AG04450 (cell line): ENCODE measurements around the gene CEP135. TPM values are rescaled to one million over a fixed set of nuclear protein-coding genes. Genes with fewer than 3 reads are reported as not detected.

Experiments used
- CTCF ChIA-PET: fragments of 300-600, 350-600 bp; formaldehyde crosslinking; extraction: SDS; loops from one replicate; lab custom pipeline; 2022; ENCODE audit warnings: antibody characterized with exemption, inconsistent platforms; lab: Charles Lee
- POLR2A ChIA-PET: fragments of 350-600 bp; formaldehyde crosslinking; extraction: SDS; loops from one replicate; lab custom pipeline; 2021; ENCODE audit warnings: antibody characterized with exemption, inconsistent platforms; lab: Yijun Ruan, JAX
- DNase-seq: peaks from one replicate; pipeline ENCODE4 v3.0.0-alpha.2; 2011; ENCODE audit warnings: low read depth, low spot score
- H3K27ac ChIP-seq: one replicate; pipeline ENCODE4 v1.5.1; 2012; ENCODE audit warnings: low read depth, low read length, control low read depth
- H3K27me3 ChIP-seq: one replicate; pipeline ENCODE4 v1.6.0; 2012; ENCODE audit warnings: low read length; ENCODE audit not compliant: control insufficient read depth, insufficient read depth
- H3K4me3 ChIP-seq: 2 replicates; pipeline ENCODE4 v1.5.1; 2011; ENCODE audit warnings: mild to moderate bottlenecking, low read depth, low read length, control low read depth
- H3K9me3 ChIP-seq: 2 replicates; pipeline ENCODE4 v1.5.1; 2012; ENCODE audit warnings: low read length; ENCODE audit not compliant: control insufficient read depth, insufficient read depth
- CTCF ChIP-seq: IDR thresholded peaks from 2 replicates; pipeline ENCODE4 v1.5.1; 2011; ENCODE audit warnings: low read depth, low read length, control low read depth, inconsistent platforms
- polyA plus RNA-seq: library from polyadenylated mRNA; depleted of rRNA; stranded (reverse); fragments of >200 nt; gene quantifications from 2 replicates; pipeline ENCODE4 v1.2.3, GENCODE V29; 2011

The CEP135 gene
- polyA plus RNA-seq, 1 experiment: 6.4 TPM

GRCh38 chr4:56055991-56056390 lies 107.2 kb downstream of the CEP135 start:
- Histone ChIP-seq H3K9me3 (no peaks in the 10 kb centered on the region), H3K4me3 (no peak overlapping the region), H3K27me3 (peaks cover 4% of the 10 kb centered on the region), H3K27ac (no peak overlapping the region)
- ChIA-PET POLR2A (no interaction called here), CTCF (no interaction called here)
- no peak for TF ChIP-seq CTCF
- no peak for DNase-seq

- POLR2A ChIA-PET: no interaction called here
- no peak for DNase-seq
- no peak for TF ChIP-seq CTCF
- Histone ChIP-seq H3K4me3 (no peak overlapping the region), H3K9me3 (no peaks in the 10 kb centered on the region), H3K27me3 (no peaks in the 10 kb centered on the region), H3K27ac (no peak overlapping the region)
- CTCF ChIA-PET: no interaction called here
Measured at GRCh38 chr4:56058555-56058954, 109.8 kb downstream of the CEP135 start.

- H3K4me3 ChIP-seq: no peak overlapping the region
- POLR2A ChIA-PET: no interaction called here
Measured at GRCh38 chr4:56060036-56060435, 111.3 kb downstream of the CEP135 start.

GRCh38 chr4:56062106-56062505 lies 113.4 kb downstream of the CEP135 start:
- no peak overlapping the region for H3K27ac ChIP-seq
- DNase-seq: no peak
- H3K4me3 ChIP-seq: no peak overlapping the region
- no peaks in the 10 kb centered on the region for H3K9me3 ChIP-seq
- TF ChIP-seq CTCF: no peak
- ChIA-PET CTCF (no interaction called here), POLR2A (no interaction called here)
- no peaks in the 10 kb centered on the region for H3K27me3 ChIP-seq

More at GRCh38 chr4:56060036-56060435, 111.3 kb downstream of the CEP135 start:
- no peaks in the 10 kb centered on the region for H3K9me3 ChIP-seq
- H3K27me3 ChIP-seq: no peaks in the 10 kb centered on the region
- CTCF ChIA-PET: no interaction called here
- no peak for TF ChIP-seq CTCF
- H3K27ac ChIP-seq: no peak overlapping the region
- DNase-seq: no peak

GRCh38 chr4:56062526-56063145 lies 113.9 kb downstream of the CEP135 start:
- TF ChIP-seq CTCF: no peak
- Histone ChIP-seq H3K27me3 (no peaks in the 10 kb centered on the region), H3K27ac (no peak overlapping the region), H3K4me3 (no peak overlapping the region), H3K9me3 (no peaks in the 10 kb centered on the region)
- ChIA-PET CTCF (no interaction called here), POLR2A (no interaction called here)
- DNase-seq: no peak
